Measurements from ENCODE around the gene CREB3L1. TPM values are rescaled to one million over a fixed set of nuclear protein-coding genes. Genes with fewer than 3 reads are reported as not detected.

The CREB3L1 gene
- total RNA-seq, 6 experiments from 2014 or later, result 282 to 328 (median 310) TPM

DNA sequence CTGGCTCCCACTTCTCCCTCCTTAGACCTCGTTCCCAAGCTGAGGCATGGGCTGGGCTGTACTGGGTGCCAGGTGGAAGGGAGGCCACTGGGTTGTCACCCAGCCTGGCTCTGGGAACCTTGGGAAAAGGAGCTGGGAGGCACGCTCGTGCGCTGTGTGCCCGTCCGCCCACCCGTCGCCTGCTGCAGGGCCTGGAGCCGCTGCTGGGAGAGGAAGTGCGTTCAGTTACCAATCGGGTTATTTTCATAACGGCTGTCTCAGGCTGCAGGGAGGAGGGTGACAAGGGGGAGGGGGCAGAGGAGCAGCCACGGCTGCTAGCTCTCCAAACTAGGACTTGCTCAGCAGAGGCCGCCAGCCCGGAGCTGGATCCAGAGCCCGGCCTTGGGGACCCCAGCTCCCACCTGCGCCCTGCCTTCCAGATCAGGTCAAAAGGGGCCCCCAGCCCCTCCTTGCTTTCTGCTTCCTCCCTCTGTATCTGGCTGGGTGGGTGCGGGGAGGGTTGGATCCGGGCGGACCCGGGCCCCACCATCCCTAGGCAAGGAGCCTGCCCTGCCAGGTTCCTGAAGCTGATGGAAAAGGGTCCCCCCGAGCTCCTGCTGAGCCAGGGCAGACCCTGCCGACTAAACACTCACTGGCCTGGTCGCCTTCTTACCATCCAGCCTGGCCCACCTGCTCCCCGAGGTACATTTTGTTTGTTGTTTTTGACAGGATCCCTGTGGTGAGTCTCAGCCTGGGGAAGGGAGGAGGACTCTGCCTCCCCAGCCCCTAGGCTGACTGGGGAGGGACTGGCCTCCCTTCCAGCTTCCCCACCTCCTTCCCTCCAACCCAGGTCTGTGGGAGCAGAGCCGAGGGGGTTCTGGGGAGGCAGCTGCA lies 84.1 kb downstream of the CREB3L1 start:
- DNase-seq, result no peak
- Mint-ChIP-seq H3K27me3 (ENCODE audit: insufficient read depth) (no peaks in the 10 kb centered on the region; the same call in none of the 2 replicates), H3K4me3 (no peak overlapping the region), H3K36me3 (ENCODE audit: low read depth) (no peaks in the 10 kb centered on the region), H3K4me1 (ENCODE audit: low read depth) (peaks cover 25% of the 10 kb centered on the region), H3K9me3 (no peaks in the 10 kb centered on the region), H3K27ac (peak overlapping the region; percentile 67)
- TF ChIP-seq, protein P1, sequence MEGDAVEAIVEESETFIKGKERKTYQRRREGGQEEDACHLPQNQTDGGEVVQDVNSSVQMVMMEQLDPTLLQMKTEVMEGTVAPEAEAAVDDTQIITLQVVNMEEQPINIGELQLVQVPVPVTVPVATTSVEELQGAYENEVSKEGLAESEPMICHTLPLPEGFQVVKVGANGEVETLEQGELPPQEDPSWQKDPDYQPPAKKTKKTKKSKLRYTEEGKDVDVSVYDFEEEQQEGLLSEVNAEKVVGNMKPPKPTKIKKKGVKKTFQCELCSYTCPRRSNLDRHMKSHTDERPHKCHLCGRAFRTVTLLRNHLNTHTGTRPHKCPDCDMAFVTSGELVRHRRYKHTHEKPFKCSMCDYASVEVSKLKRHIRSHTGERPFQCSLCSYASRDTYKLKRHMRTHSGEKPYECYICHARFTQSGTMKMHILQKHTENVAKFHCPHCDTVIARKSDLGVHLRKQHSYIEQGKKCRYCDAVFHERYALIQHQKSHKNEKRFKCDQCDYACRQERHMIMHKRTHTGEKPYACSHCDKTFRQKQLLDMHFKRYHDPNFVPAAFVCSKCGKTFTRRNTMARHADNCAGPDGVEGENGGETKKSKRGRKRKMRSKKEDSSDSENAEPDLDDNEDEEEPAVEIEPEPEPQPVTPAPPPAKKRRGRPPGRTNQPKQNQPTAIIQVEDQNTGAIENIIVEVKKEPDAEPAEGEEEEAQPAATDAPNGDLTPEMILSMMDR (IDR thresholded peaks at IDR 0.05), result no peak

DNA sequence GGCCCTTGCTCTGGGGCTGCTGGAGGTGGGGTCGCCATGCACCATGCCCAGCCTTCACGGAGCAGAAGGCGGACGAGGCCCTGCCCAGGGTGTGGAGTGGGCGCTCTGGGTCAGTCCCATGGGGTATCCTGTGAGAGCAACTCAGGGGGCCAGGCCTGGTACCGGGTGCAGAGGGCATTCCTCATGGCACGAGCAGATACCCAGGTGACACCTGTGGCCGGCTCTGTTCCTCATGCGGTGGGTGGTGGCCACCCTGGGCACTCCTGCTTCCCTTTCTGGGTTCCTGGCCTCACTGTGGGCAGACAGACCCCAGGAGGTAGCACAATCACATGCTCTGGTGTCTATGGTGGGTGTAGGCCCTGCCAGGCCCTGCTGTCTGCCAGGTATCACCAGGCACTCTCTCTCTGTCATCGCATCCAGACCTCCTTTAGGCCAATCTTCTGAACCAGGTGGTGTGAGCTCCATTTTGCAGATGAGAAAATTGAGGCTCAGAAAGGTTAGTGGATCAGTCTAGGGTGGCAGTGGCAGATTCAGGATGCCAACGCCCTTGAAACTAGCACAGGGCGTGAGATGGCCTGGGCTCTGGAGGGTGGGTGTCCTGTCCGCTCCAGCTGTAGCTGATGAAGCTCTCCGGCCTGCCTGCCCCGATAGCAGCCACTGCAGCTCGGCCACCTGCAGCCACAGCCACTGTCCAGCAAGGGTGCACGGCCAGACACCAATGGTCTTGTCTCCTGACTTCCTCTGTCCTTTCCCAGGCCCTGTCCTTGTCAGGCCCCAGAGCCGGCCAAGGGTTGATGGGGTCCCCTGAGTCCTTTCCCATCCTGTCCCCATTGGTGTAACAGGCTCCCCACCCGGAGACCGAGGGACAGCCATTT lies 84.9 kb downstream of the CREB3L1 start:
- TF ChIP-seq, protein P1 (IDR thresholded peaks at IDR 0.05), result no peak
- H3K4me1 Mint-ChIP-seq (ENCODE audit: low read depth), result peaks cover 19% of the 10 kb centered on the region
- H3K9me3 Mint-ChIP-seq, result no peaks in the 10 kb centered on the region
- H3K36me3 Mint-ChIP-seq (ENCODE audit: low read depth), result no peaks in the 10 kb centered on the region
- no peak overlapping the region for H3K4me3 Mint-ChIP-seq
- no peak for DNase-seq
- peak overlapping the region; percentile 82 for H3K27ac Mint-ChIP-seq
- H3K27me3 Mint-ChIP-seq (ENCODE audit: insufficient read depth), result no peaks in the 10 kb centered on the region; the same call in none of the 2 replicates

DNA sequence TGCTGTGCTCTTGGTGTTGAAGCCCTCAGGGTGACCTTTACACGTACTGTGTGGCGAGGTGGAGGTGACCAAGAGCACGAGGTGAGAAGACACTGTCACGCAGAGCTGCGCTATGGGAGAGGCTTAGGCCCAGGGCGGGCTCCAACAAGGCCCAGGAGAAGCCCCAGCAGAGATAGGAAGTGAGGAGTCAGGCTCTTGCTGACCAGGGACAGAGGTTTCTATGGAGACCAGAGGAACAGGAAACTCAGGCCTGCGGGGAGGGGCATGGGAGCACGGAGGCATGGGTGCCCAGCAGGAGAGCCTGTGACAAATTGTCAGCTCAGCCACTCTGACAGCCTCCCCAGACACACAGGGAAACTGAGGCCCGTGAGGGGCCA lies 85.6 kb downstream of the CREB3L1 start:
- TF ChIP-seq, protein P1 (IDR thresholded peaks at IDR 0.05), result no peak
- Mint-ChIP-seq H3K9me3 (no peaks in the 10 kb centered on the region), H3K36me3 (ENCODE audit: low read depth) (no peaks in the 10 kb centered on the region), H3K27ac (peak overlapping the region; percentile 82), H3K4me3 (no peak overlapping the region), H3K27me3 (ENCODE audit: insufficient read depth) (no peaks in the 10 kb centered on the region; the same call in 1 of the 2 replicates), H3K4me1 (ENCODE audit: low read depth) (peaks cover 19% of the 10 kb centered on the region)
- peak; percentile 47 for DNase-seq

DNA sequence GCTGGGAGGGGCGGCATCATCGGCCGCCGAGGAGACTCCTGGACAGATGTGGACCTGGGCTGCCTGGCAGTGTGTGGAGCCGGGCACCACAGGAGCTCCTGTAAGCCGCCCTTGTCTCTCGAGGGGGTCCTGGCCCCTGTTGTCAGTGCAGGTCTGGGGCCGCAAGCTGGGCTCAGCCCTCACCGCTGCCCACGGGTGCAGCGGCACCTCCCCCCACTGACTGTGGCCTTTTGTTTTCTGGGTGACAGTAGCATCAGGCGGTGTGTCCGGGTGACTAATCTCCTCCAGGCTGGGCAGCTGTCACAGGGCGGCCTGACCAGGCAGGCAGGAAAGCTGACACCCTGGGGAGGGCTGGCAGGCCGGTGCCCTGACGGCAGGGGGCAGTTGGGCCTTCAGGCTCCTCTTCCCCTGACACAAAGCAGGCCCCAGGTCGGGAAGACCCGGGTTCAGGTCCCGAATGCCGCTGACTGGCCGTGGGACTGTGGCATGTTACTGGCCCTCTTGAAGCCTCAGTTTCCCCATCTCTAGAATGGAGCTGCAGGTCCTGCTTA lies 86.1 kb downstream of the CREB3L1 start:
- Mint-ChIP-seq H3K9me3 (no peaks in the 10 kb centered on the region), H3K27ac (peak overlapping the region; percentile 64), H3K27me3 (ENCODE audit: insufficient read depth) (no peaks in the 10 kb centered on the region; the same call in 1 of the 2 replicates), H3K4me1 (ENCODE audit: low read depth) (peaks cover 19% of the 10 kb centered on the region), H3K4me3 (no peak overlapping the region), H3K36me3 (ENCODE audit: low read depth) (no peaks in the 10 kb centered on the region)
- DNase-seq, result peak; percentile 44
- TF ChIP-seq, protein P1 (IDR thresholded peaks at IDR 0.05), result no peak

DNA sequence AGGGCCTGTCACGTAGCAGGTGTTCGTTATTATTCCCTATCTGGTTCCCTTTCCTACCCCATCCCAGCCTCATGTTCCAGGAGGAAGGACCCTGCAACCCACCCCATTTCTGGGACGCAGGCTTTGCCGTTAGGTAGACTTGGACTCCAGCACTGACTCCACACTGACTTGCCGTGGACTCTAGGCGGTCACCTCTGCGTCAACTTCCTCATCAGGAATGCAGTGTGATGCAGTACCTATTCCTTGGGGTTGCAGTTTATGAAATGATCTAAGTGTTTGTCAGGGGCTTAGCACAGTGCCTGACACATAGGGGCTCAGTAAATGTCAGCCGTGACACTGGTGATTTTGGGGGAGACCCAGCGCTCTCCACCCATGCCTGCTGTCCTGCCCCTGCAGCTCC lies 86.6 kb downstream of the CREB3L1 start:
- Mint-ChIP-seq H3K4me1 (ENCODE audit: low read depth) (peaks cover 19% of the 10 kb centered on the region), H3K27me3 (ENCODE audit: insufficient read depth) (no peaks in the 10 kb centered on the region; the same call in 1 of the 2 replicates), H3K27ac (peak overlapping the region; percentile 52; the same call in 1 of the 2 replicates), H3K9me3 (no peaks in the 10 kb centered on the region), H3K36me3 (ENCODE audit: low read depth) (no peaks in the 10 kb centered on the region), H3K4me3 (no peak overlapping the region)
- TF ChIP-seq, protein P1 (IDR thresholded peaks at IDR 0.05), result no peak
- no peak for DNase-seq

All from HFFc6 (cell line).